Measurements from ENCODE around the gene GJA4.

The GJA4 gene

DNA sequence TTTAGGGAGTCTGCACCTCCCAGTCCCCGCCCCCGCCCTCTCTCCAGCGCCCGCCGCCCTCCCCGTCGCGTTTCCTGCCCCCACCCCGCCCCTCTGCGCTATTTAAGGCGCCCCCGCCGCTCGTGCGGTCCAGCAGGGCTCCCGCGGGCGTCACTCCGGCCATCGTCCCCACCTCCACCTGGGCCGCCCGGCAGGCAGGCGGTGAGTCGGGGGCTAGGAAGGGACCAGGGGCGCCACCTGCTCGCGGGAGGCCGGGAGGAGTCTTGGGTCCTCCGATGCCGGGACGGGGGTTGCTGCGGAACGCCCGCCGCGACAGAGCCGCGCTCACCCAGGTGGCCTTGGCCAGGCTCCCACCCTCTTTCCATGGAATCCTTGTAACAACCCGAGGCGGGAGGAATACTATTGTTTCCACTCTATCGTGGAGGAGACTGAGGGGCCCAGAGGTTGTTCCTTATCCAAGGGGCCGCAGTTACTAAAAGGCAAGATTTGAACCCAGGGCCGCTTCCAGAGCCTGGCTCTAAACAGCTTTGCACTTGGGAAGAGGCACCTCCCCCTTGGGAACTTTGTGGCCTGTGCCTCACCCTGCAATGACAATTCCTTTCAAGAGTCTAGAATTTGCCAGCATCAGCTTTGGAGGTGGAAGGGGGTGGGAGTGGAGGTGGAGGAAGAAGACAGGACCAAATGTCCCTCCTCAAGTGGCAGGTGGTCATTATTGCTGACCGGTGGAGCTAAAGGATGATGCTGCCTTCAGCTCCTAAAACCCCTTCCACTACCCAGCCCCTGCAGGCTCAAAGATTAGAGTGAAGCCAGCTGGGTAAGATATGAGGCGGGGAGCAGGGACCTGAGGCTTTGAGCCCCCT is at the start of gene GJA4:
Gene GJA4, plus strand, starts transcription at position 132 of the 860 bp plus-strand sequence. CDS start 1,215 bp downstream, outside the sequence.
- no peak for DNase-seq

DNA sequence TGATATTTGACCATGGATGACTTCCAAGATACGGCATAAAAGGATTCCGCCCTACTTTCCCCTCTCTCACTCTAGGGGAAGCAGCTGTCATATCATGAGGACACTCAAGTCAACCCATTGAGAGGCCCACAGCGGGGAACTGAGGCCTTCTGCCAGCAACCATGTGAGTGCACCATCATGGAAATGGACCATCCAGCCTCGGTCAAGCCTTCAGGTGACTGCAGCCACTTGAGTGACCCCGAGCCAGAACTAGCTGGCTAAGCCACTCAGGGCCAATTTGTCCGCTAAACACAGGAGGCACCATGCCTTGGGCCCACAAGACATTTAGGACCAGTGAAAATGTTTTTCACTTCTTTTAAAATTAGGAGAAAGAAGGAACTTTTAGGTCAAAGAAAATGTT is 49.0 kb upstream of the GJA4 start:
- DNase-seq: no peak

DNA sequence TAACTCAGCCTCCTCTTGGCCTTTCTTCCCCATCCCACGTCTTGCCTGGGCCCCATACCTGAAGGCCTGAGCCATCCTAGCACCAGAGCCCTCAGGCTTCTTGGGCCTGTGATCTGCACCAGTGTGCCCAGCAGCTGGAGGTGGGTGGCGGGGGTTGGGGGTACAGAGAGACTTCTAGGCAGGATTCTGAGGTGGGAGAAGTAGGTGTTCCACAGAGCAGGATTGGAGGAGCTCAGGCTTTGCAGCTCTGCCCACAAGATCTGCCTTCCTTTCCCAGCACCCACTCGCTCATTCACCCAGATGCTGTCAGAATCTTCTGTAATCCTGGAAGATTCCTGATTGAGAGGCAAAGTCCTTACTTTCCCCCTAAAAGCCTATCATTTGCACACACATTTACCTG is 47.9 kb upstream of the GJA4 start:
- DNase-seq: no peak

DNA sequence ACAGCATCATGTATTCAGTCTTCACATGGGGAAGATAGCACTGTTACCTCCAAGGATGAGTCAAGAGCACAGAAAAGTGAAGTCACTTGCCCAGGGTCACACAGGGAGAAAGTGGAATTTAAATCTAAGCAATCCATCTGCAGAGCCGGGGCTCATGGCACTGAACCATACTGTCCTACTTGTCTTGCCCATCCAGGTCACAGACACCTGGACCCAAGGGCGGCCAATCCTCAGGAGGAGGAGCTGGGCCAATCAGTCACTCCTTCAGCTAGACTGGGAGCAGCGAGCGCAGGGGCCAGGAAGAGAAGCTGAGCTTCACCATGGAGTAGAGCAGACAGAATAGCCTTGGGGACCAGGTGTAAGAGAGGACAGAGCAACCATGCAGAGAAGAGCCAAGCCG is 47.1 kb upstream of the GJA4 start:
- no peak for DNase-seq

DNA sequence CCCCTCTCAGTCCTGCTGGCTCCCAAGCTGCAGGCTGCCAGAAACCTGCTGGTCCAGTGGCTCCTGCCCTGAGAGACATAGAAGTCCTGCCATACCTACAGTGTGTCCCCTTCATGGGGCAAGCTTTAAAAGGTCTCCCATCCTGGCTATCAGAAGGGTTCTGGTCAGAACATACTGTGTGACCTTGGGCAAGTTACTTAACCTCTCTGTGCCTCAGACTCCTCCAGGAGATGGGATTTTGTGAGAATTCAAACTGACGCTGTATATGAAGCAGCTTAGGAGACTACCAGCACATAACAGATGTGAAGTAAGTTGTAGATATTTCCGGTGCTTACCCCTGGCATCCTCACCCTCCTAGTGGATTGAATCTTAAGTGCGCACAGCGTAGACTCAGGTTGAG is 46.7 kb upstream of the GJA4 start:
- no peak for DNase-seq

DNA sequence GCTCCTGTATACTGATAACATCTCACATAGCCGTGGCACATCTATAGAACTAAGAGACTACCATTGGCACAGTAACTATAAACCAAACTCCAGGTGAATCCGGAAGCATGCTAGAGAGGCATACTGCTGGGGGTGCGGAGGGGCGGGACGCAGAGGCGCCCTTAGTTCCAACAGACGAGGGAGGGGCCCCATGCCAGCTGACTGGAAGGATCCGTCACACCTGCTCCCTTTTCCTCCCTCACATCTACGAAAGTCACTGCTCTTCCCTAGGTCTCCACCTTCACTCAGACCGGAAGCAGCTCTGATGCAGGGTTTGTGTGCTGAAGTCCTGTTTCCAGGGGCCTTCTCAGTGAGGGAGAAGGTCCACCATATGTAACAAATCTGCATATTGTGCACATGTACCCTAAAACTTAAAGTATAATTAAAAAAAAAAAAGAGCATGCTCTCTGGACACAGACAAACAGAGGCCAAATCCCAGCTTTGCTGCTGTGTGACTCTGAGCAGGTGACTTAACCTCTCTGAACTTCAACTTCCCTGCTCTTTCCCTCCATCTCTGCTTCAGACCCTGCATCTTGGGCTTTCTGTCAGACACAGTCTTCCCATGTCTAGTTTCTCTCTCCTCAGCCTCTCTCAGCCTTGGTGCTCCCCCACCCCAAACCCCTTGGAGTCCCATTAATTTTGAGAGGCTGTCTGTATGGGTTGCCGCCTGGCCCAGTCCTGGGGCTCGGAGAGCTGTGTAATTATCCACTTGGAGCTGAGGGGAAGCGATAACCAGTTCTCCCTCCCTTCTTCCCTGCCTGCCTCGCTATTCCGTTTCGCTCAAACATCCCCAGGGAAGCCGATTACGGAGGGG is 45.8 kb upstream of the GJA4 start:
- no peak for DNase-seq

DNA sequence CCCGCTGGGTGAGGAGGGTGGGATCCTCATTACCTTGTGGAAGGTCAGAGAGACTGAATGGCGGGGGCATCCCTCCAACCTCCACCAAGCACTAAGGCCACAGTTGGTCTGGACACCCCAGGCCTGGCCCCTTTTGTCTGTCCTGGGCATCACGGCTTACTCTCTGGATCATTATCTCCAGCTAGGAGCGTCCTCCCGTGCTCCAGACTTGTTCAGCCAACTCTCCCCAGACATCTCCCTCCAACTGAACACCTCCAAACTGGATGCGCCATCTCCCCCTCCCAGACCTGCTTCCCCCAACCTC is 45.2 kb upstream of the GJA4 start:
- no peak for DNase-seq

DNA sequence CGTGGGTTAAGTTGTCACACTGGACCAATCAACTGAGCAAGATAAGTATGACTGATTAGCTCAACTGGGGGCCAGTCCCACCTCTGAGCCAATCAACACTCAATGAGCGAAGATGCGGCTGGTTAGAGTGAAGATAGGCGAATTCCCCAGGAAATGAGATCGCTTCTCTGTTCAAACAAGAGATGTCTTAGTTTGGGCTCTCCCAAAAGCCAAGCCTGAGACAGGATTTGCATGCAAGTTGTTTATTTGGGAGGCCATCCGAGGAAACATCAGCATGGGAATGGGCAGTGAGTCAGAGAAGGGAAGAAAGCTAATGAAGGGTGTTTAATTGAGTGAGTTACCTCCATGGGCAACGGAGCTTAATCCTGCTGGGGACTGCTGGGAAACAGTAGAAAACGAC is 42.8 kb upstream of the GJA4 start:
- peak in 1 of 3 donors; percentile 2 for DNase-seq

DNA sequence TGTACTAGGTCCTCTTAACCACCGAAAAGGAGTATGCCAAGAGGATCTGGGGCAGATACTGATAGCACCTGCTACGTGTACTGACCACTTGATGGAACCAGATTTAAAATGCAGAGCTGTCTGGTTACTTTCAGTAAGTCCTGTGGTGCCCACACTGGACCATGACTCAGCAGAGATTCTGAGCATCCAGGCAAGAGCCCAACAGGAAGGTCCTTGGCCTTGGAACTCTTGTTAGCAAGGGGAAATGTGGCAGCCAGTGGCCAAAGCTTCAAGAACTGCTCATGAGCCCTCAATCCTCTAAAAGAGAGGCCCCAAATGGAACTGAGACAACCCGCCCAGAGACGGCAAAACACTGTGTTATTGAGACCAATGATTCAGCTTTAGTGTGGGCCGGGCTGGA is 42.2 kb upstream of the GJA4 start:
- DNase-seq: no peak

DNA sequence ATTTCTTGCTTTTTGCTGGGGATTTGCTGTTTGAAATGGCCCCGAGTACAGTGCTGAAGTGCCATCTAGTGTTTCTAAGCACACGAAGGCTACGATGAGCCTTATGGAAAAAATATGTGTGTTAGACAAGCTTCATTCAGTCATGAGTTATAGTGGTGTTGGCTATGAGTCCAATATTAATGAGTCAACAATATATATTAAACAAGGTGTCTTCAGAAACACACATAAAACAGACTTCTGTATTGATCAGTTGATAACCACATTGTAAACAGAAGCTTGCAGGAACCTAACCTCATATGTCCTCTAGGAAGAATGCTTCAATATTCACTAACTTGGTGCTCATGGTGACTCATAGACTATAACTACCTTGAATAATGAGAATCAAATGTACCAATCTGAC is 39.6 kb upstream of the GJA4 start:
- no peak for DNase-seq

DNA sequence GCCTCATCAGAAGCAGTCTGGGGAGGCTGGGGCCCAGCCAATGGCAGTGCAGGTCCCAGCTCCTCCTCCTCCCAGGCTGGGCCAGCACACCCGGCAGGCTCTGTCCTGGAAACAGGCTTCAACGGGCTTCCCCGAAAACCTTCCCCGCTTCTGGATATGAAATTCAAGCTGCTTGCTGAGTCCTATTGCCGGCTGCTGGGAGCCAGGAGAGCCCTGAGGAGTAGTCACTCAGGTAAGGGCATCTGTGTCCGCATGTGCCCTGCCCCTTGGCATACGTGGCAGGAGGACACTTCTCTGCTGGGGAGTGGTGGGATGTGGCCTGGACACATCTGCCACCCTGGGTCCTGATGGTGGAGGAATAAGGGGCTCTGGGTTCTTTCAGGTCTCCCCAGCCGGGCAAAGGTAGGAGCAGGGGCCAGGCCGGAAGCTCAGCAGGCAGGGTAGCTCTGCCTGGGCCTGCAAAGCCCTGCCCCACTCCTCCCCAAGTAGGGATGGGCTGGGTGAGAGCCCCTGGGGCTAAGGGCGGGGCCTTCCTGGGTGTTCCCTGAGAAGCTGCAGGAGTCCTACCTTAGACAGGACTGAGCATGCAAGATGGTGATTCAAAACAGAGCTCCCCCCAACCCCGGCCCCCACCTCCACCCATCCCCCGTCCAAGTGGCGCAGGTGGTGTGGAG is 37.7 kb upstream of the GJA4 start, which contains the start of gene GJB5:
Gene GJB5, plus strand, starts transcription at position 84 of the 674 bp plus-strand sequence. CDS start 2,284 bp downstream, outside the sequence.
- DNase-seq: no peak

DNA sequence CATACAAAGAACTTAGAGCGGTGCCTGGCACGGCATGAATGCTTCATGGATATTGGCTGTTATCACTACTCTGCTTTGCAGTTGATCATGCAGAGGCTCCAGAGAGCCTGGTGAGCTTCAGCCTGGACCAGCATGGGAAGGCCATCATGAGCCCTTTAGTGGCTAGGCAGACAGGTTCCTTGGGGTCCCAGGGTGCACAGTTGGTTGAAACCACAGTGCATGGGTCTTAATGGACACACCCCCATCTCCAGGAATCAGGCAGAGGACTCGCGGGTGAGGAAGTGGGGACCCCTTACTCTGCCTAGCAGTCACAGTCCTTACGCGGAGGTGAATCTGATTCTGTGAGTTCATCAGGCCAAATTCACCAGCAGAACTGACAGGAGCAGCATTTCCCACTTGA is 36.8 kb upstream of the GJA4 start:
- no peak for DNase-seq

DNA sequence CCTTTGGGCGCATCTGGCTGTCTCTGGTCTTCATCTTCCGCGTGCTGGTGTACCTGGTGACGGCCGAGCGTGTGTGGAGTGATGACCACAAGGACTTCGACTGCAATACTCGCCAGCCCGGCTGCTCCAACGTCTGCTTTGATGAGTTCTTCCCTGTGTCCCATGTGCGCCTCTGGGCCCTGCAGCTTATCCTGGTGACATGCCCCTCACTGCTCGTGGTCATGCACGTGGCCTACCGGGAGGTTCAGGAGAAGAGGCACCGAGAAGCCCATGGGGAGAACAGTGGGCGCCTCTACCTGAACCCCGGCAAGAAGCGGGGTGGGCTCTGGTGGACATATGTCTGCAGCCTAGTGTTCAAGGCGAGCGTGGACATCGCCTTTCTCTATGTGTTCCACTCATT is 35.4 kb upstream of the GJA4 start:
- DNase-seq: no peak

DNA sequence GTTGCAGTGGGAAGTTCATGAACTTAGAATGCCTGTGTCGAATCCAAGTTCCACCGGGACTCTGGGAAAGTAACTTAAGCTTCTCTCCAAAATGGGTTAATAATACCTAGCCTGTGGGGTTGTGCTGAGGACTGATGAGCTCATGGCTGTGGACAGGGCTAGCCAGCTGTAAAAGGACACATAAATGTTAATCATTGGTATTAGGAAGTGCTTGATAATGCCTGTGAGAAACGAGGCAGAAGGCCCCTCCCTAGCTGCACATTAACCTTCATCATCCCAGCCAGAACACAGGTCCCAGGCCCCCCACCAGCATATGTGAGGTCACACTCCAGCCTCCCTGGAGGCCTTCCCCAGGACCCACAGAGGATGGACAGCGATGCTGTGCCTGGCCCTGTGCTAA is 34.0 kb upstream of the GJA4 start:
- DNase-seq: no peak

DNA sequence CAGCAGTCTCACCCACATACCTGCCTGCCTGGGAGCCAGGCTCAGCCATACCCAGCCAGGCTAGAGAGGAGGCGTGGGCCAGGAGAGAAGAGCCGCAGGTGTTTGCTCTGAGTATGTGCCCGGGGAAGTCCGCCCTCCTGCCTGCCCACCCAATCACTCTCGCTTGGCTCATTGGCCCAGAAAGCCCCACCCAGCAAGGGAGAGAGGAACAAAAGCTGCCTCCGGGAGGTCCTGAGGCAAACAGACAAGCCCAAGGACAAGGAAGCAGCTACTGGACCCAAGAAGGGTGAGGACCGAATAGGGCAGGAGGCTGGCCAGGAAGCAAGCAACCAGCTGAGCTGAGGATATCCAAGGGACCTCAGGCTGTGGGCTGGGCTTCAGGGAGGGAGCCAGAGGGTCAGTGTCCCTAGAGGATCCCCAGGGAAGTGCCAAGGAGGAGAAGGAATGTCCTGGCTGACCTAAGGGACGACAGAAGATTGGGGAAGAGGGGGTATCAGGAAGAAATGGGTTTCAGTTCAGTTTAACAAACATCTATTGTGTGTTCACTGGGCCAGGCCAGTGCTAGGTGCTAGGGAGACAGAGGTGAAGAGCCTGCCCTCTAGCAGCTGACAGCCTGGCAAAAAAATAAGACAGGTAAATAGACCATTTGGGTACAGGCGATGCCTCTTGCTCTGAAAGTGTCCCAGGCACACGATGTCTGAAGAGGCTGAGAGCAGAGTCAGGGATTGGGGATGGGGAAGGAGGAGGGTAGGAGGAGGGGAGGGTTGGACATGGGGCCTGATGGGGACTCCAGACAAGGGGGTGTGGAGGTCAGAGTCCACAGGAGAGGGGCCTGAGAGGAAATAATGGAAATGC is 33.1 kb upstream of the GJA4 start, which contains the start of gene GJB4:
Gene GJB4, plus strand, starts transcription at position 238 of the 855 bp plus-strand sequence. CDS start 1,515 bp downstream, outside the sequence.
- DNase-seq: no peak

DNA sequence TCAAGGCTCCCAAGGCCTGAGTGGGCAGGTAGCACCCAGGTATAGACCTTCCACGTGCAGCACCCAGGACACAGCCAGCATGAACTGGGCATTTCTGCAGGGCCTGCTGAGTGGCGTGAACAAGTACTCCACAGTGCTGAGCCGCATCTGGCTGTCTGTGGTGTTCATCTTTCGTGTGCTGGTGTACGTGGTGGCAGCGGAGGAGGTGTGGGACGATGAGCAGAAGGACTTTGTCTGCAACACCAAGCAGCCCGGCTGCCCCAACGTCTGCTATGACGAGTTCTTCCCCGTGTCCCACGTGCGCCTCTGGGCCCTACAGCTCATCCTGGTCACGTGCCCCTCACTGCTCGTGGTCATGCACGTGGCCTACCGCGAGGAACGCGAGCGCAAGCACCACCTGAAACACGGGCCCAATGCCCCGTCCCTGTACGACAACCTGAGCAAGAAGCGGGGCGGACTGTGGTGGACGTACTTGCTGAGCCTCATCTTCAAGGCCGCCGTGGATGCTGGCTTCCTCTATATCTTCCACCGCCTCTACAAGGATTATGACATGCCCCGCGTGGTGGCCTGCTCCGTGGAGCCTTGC is 31.5 kb upstream of the GJA4 start:
- DNase-seq: no peak

DNA sequence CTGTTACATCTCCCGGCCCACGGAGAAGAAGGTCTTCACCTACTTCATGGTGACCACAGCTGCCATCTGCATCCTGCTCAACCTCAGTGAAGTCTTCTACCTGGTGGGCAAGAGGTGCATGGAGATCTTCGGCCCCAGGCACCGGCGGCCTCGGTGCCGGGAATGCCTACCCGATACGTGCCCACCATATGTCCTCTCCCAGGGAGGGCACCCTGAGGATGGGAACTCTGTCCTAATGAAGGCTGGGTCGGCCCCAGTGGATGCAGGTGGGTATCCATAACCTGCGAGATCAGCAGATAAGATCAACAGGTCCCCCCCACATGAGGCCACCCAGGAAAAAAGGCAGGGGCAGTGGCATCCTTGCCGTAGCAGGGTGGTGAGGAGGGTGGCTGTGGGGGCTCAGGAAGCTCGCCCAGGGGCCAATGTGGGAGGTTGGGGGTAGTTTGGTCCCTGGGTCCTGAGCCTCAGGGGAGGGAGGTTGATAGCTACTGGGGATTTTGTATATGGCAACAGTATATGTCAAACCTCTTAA is 31.0 kb upstream of the GJA4 start:
- no peak for DNase-seq

DNA sequence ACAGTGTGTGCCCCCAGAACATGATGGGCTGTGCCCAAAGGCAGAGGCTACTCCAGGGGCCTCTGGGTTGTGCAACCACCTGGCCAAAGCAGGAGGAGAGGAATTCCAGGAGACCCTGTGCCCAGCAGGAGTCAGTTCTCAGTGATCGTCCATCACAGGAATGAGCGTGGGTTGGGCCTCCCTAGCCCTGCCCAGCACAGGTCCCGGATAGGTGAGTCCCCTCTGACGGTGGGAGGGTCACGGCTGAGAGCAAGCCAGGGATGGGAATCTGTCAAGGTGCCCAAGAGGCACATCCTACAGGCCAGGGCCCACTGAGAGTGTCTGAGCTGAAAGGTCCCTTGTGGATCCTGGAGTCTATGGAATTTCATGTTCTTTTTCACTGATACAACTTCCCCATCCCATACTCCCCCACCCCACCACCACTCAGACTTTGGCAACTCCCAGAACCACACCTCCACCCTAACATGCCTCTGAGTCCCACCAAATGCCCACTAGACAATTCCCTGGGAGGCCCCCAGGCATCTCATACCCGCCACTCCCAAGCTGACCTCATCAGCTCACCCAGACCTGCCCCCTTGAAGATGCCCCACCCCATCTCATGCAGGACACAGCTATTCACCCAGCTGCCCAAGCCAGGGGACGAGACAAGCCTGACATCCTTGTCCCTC is 30.2 kb upstream of the GJA4 start:
- no peak for DNase-seq

DNA sequence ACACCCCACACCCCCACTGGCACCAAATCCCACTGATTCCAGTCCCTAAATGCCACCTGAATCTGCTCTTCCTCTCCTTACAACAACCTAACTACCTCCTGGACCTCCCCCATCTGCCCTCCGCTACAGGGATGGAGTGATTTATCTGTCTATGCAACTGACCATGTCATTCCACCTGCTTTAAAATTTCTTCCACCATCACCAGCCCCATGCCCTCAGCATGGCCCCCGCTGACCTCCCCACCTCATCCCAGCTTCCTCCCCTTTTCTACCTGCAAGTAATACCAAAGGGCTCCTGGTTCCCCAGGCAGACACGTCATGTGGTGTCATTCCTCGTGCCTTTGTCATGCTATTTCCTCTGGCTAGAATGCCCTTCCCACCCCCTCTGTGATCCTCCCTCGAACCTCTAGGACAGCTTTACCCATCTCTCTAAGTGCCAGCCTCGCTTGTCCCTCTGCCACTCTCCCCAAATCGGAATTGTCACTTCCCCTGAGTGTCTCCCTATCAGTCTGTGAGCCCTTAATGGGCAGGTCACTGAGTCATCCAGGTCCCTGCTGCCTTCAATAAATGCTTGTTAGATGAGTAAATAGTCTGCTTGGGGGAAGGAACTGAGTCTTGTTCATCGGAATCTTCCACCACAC is 29.5 kb upstream of the GJA4 start:
- DNase-seq: no peak

DNA sequence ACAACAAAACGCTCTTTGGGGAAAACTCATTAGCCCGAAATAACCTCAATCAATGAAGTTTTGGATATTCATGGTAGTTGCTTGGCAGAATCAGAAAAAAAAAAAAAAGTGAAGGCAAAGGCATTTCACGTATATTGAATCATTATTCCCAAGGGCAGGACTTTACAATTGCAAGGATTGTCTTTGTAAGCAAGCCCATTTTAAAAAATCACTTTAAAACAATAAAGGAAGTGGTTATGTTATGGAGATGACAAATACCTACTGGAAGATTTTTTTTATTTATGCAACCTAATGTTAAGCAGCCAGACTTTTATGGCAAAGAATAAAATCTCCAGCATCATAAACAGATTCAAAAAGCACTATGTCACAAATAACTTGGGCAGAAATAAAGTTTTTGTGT is 23.9 kb upstream of the GJA4 start:
- no peak for DNase-seq

All from suppressor macrophage treated with lipopolysaccharide for 1 hour (primary cell).